ENCODE measurements around the gene ATL1.
"Not testable (repeated sequence)": the region's sequence is repeated elsewhere in the genome, so short reads cannot be mapped to it uniquely, and the experiment has no call there.

Gene ATL1

GRCh38 chr14:50534997-50535396 is 24.9 kb upstream of the ATL1 start:
- DNase-seq = no peak

- DNase-seq = not testable (repeated sequence)
Observed at GRCh38 chr14:50538034-50538433, 21.9 kb upstream of the ATL1 start.

DNA sequence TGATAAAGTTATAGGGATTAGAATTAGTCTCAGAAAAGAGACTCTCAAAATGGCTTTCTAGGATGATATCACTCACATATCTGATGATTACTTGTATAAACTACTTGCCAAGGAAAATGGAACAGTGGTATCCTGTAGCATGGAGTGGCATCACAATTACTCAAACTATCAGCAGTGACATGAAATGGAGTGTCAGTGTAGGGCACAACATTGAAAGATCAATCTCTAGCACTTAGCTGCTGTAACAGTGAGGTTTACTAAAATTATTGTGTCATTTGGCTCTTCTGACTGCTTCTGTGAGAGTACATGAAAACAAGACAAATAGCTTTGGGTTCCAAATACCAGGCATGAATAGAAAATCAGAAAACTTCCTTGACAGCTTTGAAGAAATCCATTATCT is 20.9 kb upstream of the ATL1 start:
- no peak for DNase-seq

GRCh38 chr14:50541159-50541567 is 18.8 kb upstream of the ATL1 start:
- DNase-seq = no peak

- no peak for DNase-seq
Observed at GRCh38 chr14:50542941-50543418, 17.0 kb upstream of the ATL1 start.

DNA sequence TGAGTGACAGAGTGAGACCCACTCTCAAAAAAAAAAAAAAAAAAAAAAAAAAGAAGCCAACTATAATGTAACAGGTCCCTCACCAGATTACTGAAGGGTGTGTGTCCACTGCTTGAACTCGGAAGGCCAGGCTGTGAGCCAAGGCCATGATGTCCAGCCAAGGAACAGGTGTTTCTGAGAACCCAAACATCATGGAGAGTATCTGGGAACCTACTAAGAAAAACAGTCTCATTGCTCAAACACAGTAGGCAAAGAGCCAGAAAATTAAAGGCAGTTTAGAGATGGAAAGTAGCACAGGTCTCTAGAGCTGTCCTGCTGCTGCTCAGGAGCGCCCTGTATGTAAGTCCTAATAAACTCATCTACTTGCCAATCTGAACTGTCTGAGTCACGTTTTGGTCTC is 15.0 kb upstream of the ATL1 start:
- no peak for DNase-seq

DNA sequence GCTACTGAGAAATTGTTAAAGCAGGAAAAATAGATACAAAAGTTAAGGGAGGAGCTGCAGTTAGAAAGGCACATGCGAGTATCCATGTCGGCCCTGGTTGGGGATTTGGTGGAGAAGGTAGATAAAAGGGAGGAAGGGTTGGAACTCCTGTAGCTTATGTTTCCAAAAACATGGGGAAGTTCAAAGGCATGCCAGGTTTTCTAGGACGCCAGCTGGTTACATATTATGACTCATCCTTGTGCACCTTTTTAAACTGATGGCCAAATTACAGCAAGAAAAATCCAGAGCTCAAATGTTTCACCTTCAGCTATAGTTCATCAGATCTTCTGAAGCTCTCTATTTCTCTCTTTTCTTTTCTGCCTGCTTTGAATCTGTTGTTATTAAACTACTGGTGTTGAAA is 14.3 kb upstream of the ATL1 start:
- DNase-seq = no peak

DNA sequence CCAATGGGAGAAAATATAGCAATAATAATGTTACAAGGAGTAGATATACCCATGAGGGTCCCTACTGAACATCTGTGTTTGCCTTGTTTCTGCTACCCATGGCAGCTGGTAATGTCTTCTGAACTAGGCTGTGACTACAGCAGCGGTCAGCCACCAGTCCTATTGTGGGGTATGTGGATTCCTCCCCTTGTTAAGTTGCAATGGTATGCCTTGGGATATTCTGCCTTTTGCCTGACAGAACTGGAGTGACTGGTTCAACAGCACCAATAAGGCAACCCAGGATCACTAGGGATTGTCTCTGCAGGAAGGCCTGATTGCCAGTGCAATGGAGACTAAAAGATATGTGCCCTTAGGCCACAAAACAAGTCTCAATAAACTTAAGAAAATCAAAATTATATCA is 9.7 kb upstream of the ATL1 start:
- no peak for DNase-seq

- no peak for DNase-seq
Observed at GRCh38 chr14:50551877-50552276, 8.1 kb upstream of the ATL1 start.

- DNase-seq = not testable (repeated sequence)
Observed at GRCh38 chr14:50552796-50553195, 7.1 kb upstream of the ATL1 start.

GRCh38 chr14:50560931-50561285 is 963 bp downstream of the ATL1 start:
- DNase-seq = no peak

DNA sequence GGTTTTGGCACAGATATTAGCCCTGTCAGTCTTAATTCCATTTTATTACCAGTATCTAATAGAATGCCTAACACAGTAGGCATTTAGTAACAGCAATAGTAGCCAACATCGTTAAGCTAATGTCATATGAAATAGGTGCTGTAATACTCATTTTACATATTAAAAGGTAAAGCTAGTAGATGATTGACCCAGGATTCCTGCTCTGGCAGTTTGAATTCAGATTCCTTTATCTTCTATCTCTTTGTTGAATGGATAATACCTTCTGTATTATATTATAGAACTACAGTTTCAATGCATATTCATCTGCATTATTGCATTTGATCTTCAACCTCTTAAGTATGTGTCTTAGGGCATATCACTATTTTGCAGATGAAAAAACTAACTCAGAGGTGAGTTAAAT is 2.9 kb downstream of the ATL1 start:
- no peak for DNase-seq

DNA sequence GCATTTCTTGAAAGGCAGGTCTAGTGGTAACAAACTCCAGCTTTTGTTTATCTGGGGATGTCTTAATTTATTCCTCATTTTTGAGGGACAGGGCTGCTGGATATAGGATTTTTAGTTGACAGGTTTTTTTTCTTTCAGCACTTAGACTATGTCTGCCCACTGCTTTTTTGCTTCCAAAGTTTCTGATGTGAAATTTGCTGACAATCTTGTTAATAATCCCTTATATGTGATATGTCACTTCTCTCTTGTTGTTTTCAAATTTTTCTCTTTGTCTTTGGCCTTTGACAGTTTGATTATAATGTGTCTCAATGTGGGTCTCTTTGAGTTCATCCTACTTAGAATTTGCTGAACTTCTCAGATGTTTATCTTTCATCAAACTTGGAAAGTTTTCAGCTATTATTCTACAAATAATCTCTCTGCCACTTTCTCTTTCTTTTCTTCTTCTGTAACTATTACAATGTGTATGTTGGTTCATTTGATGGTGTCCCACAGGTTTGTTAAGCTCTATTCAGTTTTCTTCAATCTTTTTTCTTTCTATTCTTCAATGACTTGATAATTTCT is 9.8 kb downstream of the ATL1 start:
- DNase-seq = no peak

GRCh38 chr14:50573862-50574261 is 13.9 kb downstream of the ATL1 start:
- DNase-seq = no peak

DNA sequence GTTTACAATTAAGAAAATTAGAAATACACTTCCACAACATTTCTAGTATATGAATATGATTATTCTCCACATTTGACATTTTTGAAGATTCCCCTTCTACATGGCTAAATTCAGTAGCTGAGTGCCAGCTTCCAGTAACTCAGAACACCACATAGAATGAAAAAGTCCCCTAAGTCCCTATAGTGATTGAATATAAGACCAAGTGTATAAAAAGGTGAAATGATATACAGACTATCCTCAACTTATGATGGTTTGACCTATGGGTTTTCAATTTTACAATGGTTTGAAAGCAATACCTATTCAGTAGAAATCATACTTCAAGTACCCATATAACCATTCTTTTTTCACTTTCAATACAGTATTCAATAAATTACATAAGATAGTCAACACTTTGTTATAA is 15.8 kb downstream of the ATL1 start:
- DNase-seq = no peak

DNA sequence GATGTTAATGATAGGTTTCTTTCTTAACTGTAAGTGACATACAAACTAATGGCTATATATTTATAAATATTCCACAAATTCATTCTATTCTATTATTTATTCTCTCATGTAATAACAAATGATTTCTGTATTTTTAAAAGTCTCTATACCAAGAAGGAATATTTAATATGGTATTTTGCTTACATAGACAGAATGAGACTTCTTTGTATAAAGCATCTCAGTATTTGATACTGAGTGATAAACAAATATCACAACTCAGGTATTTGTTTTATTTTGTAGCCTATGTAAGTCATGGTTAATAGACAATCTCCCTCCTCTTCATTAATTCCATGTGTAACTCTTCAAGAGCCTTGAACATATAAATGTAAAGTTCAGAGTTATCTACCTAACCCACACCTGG is 18.0 kb downstream of the ATL1 start:
- no peak for DNase-seq

DNA sequence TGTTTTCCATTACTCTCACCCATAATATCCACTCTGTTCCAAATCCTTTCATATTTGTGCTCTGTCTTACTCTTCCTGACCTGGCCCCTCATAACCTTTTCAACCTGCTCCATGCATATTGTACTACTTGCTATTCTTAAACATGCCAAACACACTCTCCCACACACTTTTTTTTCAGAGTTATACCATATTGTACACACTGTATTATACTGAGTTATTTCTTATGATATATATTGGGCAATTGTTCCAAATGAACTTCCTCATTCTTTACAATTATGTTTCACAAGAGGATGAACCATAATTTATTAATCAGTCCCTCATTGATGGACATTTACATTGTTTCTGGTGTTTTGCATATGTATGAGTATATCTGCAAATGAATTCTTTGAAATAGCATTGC is 18.5 kb downstream of the ATL1 start:
- no peak for DNase-seq

GRCh38 chr14:50590464-50590863 is 30.5 kb downstream of the ATL1 start:
- DNase-seq = no peak

- DNase-seq = no peak
Observed at GRCh38 chr14:50594577-50595316, 34.8 kb downstream of the ATL1 start.

- DNase-seq = no peak
Observed at GRCh38 chr14:50598765-50599164, 38.8 kb downstream of the ATL1 start.

DNA sequence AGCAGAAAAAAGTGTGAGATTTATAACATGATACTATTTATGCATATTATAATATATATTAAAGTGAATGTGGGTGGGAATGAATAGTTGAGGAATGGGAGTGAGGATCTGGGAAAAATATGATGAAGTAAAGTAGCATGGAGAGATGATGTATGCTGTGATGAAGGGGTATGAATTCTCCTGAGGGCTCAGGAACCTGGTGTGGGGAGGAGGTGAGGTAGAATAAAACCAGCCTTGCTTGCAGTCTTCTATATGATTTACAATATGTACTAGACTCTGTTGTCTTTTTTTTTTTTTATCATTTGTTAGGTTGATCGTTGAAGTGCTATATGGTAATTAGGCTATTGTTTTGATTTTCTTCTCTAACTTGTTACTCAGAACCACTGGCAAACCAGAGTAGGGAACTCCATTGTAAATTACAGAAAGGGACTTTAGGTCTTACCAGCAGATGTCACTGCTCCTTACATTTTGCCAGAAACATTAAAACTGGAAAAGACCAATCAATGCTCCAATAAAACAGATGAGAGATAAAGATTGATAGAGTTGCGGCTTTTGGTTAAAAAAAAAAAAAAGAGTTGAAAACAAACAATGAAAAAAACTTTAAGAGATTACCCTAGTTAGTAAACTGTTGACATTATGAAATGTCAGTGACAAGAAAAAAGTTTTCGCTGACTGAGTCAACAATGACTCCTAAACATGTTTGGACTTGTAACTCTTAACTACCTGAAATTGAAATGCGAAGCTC is 39.9 kb downstream of the ATL1 start:
- DNase-seq = no peak

- DNase-seq = no peak
Observed at GRCh38 chr14:50600849-50601248, 40.9 kb downstream of the ATL1 start.

- DNase-seq = no peak
Observed at GRCh38 chr14:50601394-50601793, 41.4 kb downstream of the ATL1 start.

DNA sequence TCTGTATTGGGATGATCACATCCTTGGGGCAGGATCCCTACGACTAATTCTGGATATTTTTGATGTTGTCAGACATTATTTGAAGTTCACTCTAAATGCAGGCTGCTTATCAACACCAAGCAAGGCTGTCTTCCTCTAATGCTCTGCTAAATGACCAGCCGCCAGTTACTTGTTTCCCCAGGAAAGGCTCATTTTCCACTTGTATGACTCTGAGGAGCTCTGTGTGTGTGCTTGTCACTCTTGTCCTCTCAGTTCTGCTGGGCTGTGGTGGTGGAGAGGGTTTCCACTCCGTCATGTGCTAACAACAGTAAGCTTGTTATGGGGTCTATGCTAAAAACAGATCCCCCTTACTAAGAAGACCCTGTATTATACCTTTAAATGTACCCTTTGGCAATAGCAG is 42.1 kb downstream of the ATL1 start:
- DNase-seq = no peak

Measured in NCI-H1048 (cell line).